Type B pancreatic cell (in vitro differentiated cells): ENCODE measurements around the gene HOXA5. TPM values are rescaled to one million over a fixed set of nuclear protein-coding genes. Genes with fewer than 3 reads are reported as not detected.
A peak's percentile ranks its signal among the peaks of the same experiment; 100 is the strongest.

Experiments
- DNase-seq: peaks from one replicate; pipeline ENCODE4 v3.0.0; 2021; ENCODE audit warnings: mixed read lengths; ENCODE audit not compliant: unreplicated experiment; ENCODE audit errors: extremely low spot score
- H3K27ac Mint-ChIP-seq: 2 replicates; pipeline ENCODE4 v1.8.0; 2021; ENCODE audit warnings: mild to moderate bottlenecking, mixed read lengths
- H3K27me3 Mint-ChIP-seq: 2 replicates; pipeline ENCODE4 v1.8.0; 2021; ENCODE audit warnings: mixed read lengths
- H3K36me3 Mint-ChIP-seq: 2 replicates; pipeline ENCODE4 v1.8.0; 2021; ENCODE audit warnings: mixed read lengths
- H3K4me1 Mint-ChIP-seq: one replicate; pipeline ENCODE4 v1.8.0; 2021; ENCODE audit warnings: mixed read lengths; ENCODE audit not compliant: unreplicated experiment
- H3K4me3 Mint-ChIP-seq: 2 replicates; pipeline ENCODE4 v1.8.0; 2021; ENCODE audit warnings: mild to moderate bottlenecking, mixed read lengths
- H3K9me3 Mint-ChIP-seq: 2 replicates; pipeline ENCODE4 v1.8.0; 2021; ENCODE audit warnings: mixed read lengths
- CTCF ChIP-seq: fragments of 200-600 bp; sonication (generic); conservative IDR thresholded peaks from 2 replicates; pipeline ENCODE4 v1.5.0; 2021; ENCODE audit warnings: antibody characterized with exemption, mild to moderate bottlenecking
- total RNA-seq: library from RNA; stranded (reverse); gene quantifications from 2 replicates; pipeline ENCODE4 v1.2.1, GENCODE V29; 2021; ENCODE audit warnings: low replicate concordance

Gene HOXA5
- total RNA-seq, 1 donor from 2014 or later = 77.7 TPM

- peak overlapping the region; percentile 88 for H3K27ac Mint-ChIP-seq
- H3K36me3 Mint-ChIP-seq = peaks cover 14% of the 10 kb centered on the region
- DNase-seq = no peak
- peaks cover 34% of the 10 kb centered on the region for H3K4me1 Mint-ChIP-seq
- peaks cover 80% of the 10 kb centered on the region for H3K27me3 Mint-ChIP-seq
- H3K4me3 Mint-ChIP-seq = peak overlapping the region; percentile 91
- TF ChIP-seq CTCF = no peak
- no peaks in the 10 kb centered on the region for H3K9me3 Mint-ChIP-seq
Measured at GRCh38 chr7:27148031-27148755, 4.7 kb upstream of the HOXA5 start.

- Mint-ChIP-seq H3K27ac (peak within 1 kb of the TSS; percentile 88), H3K9me3 (no peaks in the 10 kb centered on the region), H3K4me3 (peak within 1 kb of the TSS; percentile 99), H3K36me3 (peaks cover 17% of the 10 kb centered on the region), H3K4me1 (peaks cover 34% of the 10 kb centered on the region), H3K27me3 (peaks cover 78% of the 10 kb centered on the region)
- DNase-seq = peak; percentile 76
- TF ChIP-seq CTCF = no peak
Measured at GRCh38 chr7:27147199-27148030, 3.9 kb upstream of the HOXA5 start, which contains the start of gene HOXA6. Gene HOXA6, minus strand, starts transcription at chr7:27147774. Its CDS starts 25 bp downstream, at chr7:27147749.

- Mint-ChIP-seq H3K9me3 (no peaks in the 10 kb centered on the region), H3K27ac (peak overlapping the region; percentile 77), H3K4me3 (peak overlapping the region; percentile 99), H3K4me1 (peaks cover 33% of the 10 kb centered on the region), H3K27me3 (peaks cover 75% of the 10 kb centered on the region), H3K36me3 (peaks cover 22% of the 10 kb centered on the region)
- DNase-seq = no peak
- TF ChIP-seq CTCF = no peak
Measured at GRCh38 chr7:27146491-27147198, 3.2 kb upstream of the HOXA5 start.

- TF ChIP-seq CTCF = no peak
- H3K27ac Mint-ChIP-seq = peak overlapping the region; percentile 77
- H3K4me3 Mint-ChIP-seq = peak overlapping the region; percentile 99
- H3K4me1 Mint-ChIP-seq = peaks cover 30% of the 10 kb centered on the region
- peaks cover 29% of the 10 kb centered on the region for H3K36me3 Mint-ChIP-seq
- no peaks in the 10 kb centered on the region for H3K9me3 Mint-ChIP-seq
- peaks cover 74% of the 10 kb centered on the region for H3K27me3 Mint-ChIP-seq
- DNase-seq = no peak
Measured at GRCh38 chr7:27145914-27146412, 2.5 kb upstream of the HOXA5 start.

- no peak for TF ChIP-seq CTCF
- H3K9me3 Mint-ChIP-seq = no peaks in the 10 kb centered on the region
- H3K27me3 Mint-ChIP-seq = peaks cover 74% of the 10 kb centered on the region
- H3K36me3 Mint-ChIP-seq = peaks cover 35% of the 10 kb centered on the region
- peak overlapping the region; percentile 77 for H3K27ac Mint-ChIP-seq
- peaks cover 23% of the 10 kb centered on the region for H3K4me1 Mint-ChIP-seq
- H3K4me3 Mint-ChIP-seq = peak overlapping the region; percentile 99
- DNase-seq = peak; percentile 68
Measured at GRCh38 chr7:27145165-27145913, 1.9 kb upstream of the HOXA5 start.
